ENCODE data around the gene SPAG6.
"Not testable (repeated sequence)": the region's sequence is repeated elsewhere in the genome, so short reads cannot be mapped to it uniquely, and the experiment has no call there.

- TF ChIP-seq POLR2A (IDR thresholded peaks at IDR 0.05; ENCODE audit: control extremely low read depth in 1 of 2, low read depth in 2 of 2, low read length in 2 of 2); PHF8 (conservative IDR thresholded peaks at IDR 0.05; ENCODE audit: low read depth, low read length); ATF2 (IDR thresholded peaks at IDR 0.05; ENCODE audit: low read length); CTCF (IDR thresholded peaks at IDR 0.05; ENCODE audit: control extremely low read depth in 1 of 3, insufficient read depth in 1 of 3, low read depth in 1 of 3, low read length in 3 of 3); TAF1 (IDR thresholded peaks at IDR 0.05; ENCODE audit: low read depth, low read length): not testable (repeated sequence)
These were observed 61.6 kb downstream of the SPAG6 start for GRCh38 chr10:22406916-22407315.

All from H1 (cell line).